Neuronal stem cell (in vitro differentiated cells): Measurements from ENCODE around the gene ZNF148.

ENCODE experiments used
- DNase-seq: peaks from one replicate; pipeline ENCODE4 v3.0.0-alpha.2; 2013; ENCODE audit warnings: low spot score
- H2AFZ ChIP-seq: one replicate; pipeline ENCODE4 v1.6.1; 2013; ENCODE audit warnings: mild to moderate bottlenecking, low read length, inconsistent platforms
- H2AK5ac ChIP-seq: 2 replicates; pipeline ENCODE4 v1.6.1; 2013; ENCODE audit warnings: low read depth, mild to moderate bottlenecking, inconsistent platforms, low read length, moderate library complexity, mixed read lengths
- H2BK120ac ChIP-seq: 2 replicates; pipeline ENCODE4 v1.6.1; 2013; ENCODE audit warnings: low read depth, mild to moderate bottlenecking, inconsistent platforms, low read length, moderate library complexity, mixed read lengths
- H2BK12ac ChIP-seq: one replicate; pipeline ENCODE4 v1.6.1; 2013; ENCODE audit warnings: low read length, inconsistent platforms
- H2BK15ac ChIP-seq: 2 replicates; pipeline ENCODE4 v1.6.1; 2013; ENCODE audit warnings: mild to moderate bottlenecking, low read length, inconsistent platforms, mixed read lengths
- H2BK5ac ChIP-seq: one replicate; pipeline ENCODE4 v1.6.1; 2013; ENCODE audit warnings: inconsistent platforms, mild to moderate bottlenecking, low read length, moderate library complexity
- H3K14ac ChIP-seq: one replicate; pipeline ENCODE4 v1.6.1; 2013; ENCODE audit warnings: low read length, inconsistent platforms
- H3K18ac ChIP-seq: 2 replicates; pipeline ENCODE4 v1.6.1; 2013; ENCODE audit warnings: low read length, inconsistent platforms
- H3K23ac ChIP-seq: 2 replicates; pipeline ENCODE4 v1.6.1; 2013; ENCODE audit warnings: low read depth, mild to moderate bottlenecking, mixed read lengths, low read length, inconsistent platforms; ENCODE audit not compliant: poor library complexity
- H3K27ac ChIP-seq: replicated peaks from 3 replicates; pipeline ENCODE4 v1.5.1; 2013; ENCODE audit warnings: low read length, inconsistent platforms
- H3K27me3 ChIP-seq, 3 experiments: 2 replicates each; pipeline ENCODE4 v1.6.1; 2013; ENCODE audit warnings: low read length in 3 of 3, mild to moderate bottlenecking in 2 of 3, inconsistent platforms in 1 of 3, low read depth in 1 of 3, mixed read lengths in 1 of 3, moderate library complexity in 1 of 3; ENCODE audit not compliant: control insufficient read depth in 3 of 3, insufficient read depth in 3 of 3
- H3K36me3 ChIP-seq, 2 donors: replicated peaks in 1 of 2; 2 replicates each; pipeline ENCODE4 v1.6.1; 2013; ENCODE audit warnings: low read length in 2 of 2; ENCODE audit not compliant: control insufficient read depth in 2 of 2, insufficient read depth in 2 of 2
- H3K4ac ChIP-seq: 2 replicates; pipeline ENCODE4 v1.6.1; 2013; ENCODE audit warnings: inconsistent platforms, mild to moderate bottlenecking, low read length, moderate library complexity
- H3K4me1 ChIP-seq, 2 donors: 1 replicate in 1 of 2; 2 replicates in 1 of 2; pipeline ENCODE4 v1.6.1; 2013; ENCODE audit warnings: low read length in 2 of 2, low read depth in 1 of 2; ENCODE audit not compliant: control insufficient read depth in 2 of 2, insufficient read depth in 1 of 2
- H3K4me2 ChIP-seq: one replicate; pipeline ENCODE4 v1.6.1; 2013; ENCODE audit warnings: mild to moderate bottlenecking, low read length, inconsistent platforms; ENCODE audit not compliant: insufficient read depth, poor library complexity, severe bottlenecking
- H3K4me3 ChIP-seq, 2 donors: 2 replicates each; pipeline ENCODE4 v1.5.1; 2013; ENCODE audit warnings: low read length in 2 of 2, mild to moderate bottlenecking in 2 of 2, inconsistent platforms in 1 of 2, moderate library complexity in 1 of 2
- H3K79me1 ChIP-seq: one replicate; pipeline ENCODE4 v1.6.1; 2013; ENCODE audit warnings: low read depth, mild to moderate bottlenecking, inconsistent platforms, low read length, moderate library complexity
- H3K9ac ChIP-seq: one replicate; pipeline ENCODE4 v1.6.1; 2013; ENCODE audit warnings: mild to moderate bottlenecking, low read depth, low read length, inconsistent platforms; ENCODE audit not compliant: poor library complexity
- H3K9me3 ChIP-seq, 2 donors: replicated peaks in 1 of 2; 2 replicates each; pipeline versions ENCODE3 to v1.6.1; 2013; ENCODE audit warnings: low read length in 2 of 2, mild to moderate bottlenecking in 2 of 2, inconsistent platforms in 1 of 2, low read depth in 1 of 2, mixed read lengths in 1 of 2, moderate library complexity in 1 of 2; ENCODE audit not compliant: control insufficient read depth in 2 of 2, insufficient read depth in 1 of 2
- H4K8ac ChIP-seq: one replicate; pipeline ENCODE4 v1.6.1; 2013; ENCODE audit warnings: low read depth, mild to moderate bottlenecking, inconsistent platforms, low read length, moderate library complexity
- H4K91ac ChIP-seq: one replicate; pipeline ENCODE4 v1.6.1; 2013; ENCODE audit warnings: low read length, low read depth, mild to moderate bottlenecking, inconsistent platforms; ENCODE audit not compliant: poor library complexity
- WGBS, 2 donors: extraction: QIAGEN DNeasy Blood & Tissue Kit; methylation state at CpG; one replicate each; pipeline ENCODE4 v1.1.7; 2013; ENCODE audit warnings: missing lambda C conversion rate in 2 of 2, mixed read lengths in 1 of 2; ENCODE audit not compliant: insufficient read length in 2 of 2, insufficient replicate concordance in 1 of 2; ENCODE audit errors: extremely low coverage in 2 of 2; 5-methylcytosine and 5-hydroxymethylcytosine counted together

The ZNF148 gene

GRCh38 chr3:125381314-125381713 lies 6.2 kb upstream of the ZNF148 start:
- no peak for DNase-seq
- no peak overlapping the region for H3K23ac ChIP-seq
- H4K8ac ChIP-seq = no peak overlapping the region
- no peak overlapping the region for H3K4me3 ChIP-seq
- no peak overlapping the region for H2AFZ ChIP-seq
- no peak overlapping the region for H3K27ac ChIP-seq
- no peaks in the 10 kb centered on the region for H3K9me3 ChIP-seq
- H3K4me2 ChIP-seq = no peak overlapping the region
- no peak overlapping the region for H3K9ac ChIP-seq
- no peak overlapping the region for H3K4ac ChIP-seq
- no peak overlapping the region for H2BK120ac ChIP-seq
- no peaks in the 10 kb centered on the region for H3K27me3 ChIP-seq
- no peak overlapping the region for H2BK12ac ChIP-seq
- WGBS, 2 donors = no CpG with 5 or more reads among the region's 2 CpGs
- no peak overlapping the region for H2BK5ac ChIP-seq
- no peak overlapping the region for H2BK15ac ChIP-seq
- no peak overlapping the region for H2AK5ac ChIP-seq
- H3K4me1 ChIP-seq = peaks cover 4 to 5% of the 10 kb centered on the region in 2 donors
- H3K79me1 ChIP-seq = no peaks in the 10 kb centered on the region
- no peaks in the 10 kb centered on the region for H3K36me3 ChIP-seq
- no peak overlapping the region for H4K91ac ChIP-seq
- no peak overlapping the region for H3K18ac ChIP-seq
- no peak overlapping the region for H3K14ac ChIP-seq

- peaks cover 7 to 8% of the 10 kb centered on the region in 2 donors for H3K4me1 ChIP-seq
- H3K9me3 ChIP-seq = no peaks in the 10 kb centered on the region
- WGBS, 2 donors = no CpG with 5 or more reads among the region's 2 CpGs
- H2AFZ ChIP-seq = no peak overlapping the region
- no peak overlapping the region for H3K9ac ChIP-seq
- H3K4ac ChIP-seq = no peak overlapping the region
- H3K79me1 ChIP-seq = peaks cover 3% of the 10 kb centered on the region
- H2BK5ac ChIP-seq = no peak overlapping the region
- no peak overlapping the region for H2BK15ac ChIP-seq
- no peak overlapping the region for H3K27ac ChIP-seq
- no peak overlapping the region for H3K4me2 ChIP-seq
- no peaks in the 10 kb centered on the region for H3K27me3 ChIP-seq
- no peak for DNase-seq
- H4K91ac ChIP-seq = no peak overlapping the region
- H2AK5ac ChIP-seq = no peak overlapping the region
- no peak overlapping the region for H3K14ac ChIP-seq
- H4K8ac ChIP-seq = no peak overlapping the region
- H2BK120ac ChIP-seq = no peak overlapping the region
- no peak overlapping the region for H2BK12ac ChIP-seq
- no peak overlapping the region for H3K18ac ChIP-seq
- H3K4me3 ChIP-seq = no peak overlapping the region
- H3K36me3 ChIP-seq = no peaks in the 10 kb centered on the region
- no peak overlapping the region for H3K23ac ChIP-seq
Observed at GRCh38 chr3:125379483-125379882, 4.4 kb upstream of the ZNF148 start.

- no peaks in the 10 kb centered on the region for H3K9me3 ChIP-seq
- H3K36me3 ChIP-seq = no peaks in the 10 kb centered on the region
- no peak overlapping the region for H4K91ac ChIP-seq
- no peak overlapping the region for H3K4me3 ChIP-seq
- no peak overlapping the region for H2AK5ac ChIP-seq
- no peak overlapping the region for H3K27ac ChIP-seq
- peaks cover 8 to 10% of the 10 kb centered on the region in 2 donors for H3K4me1 ChIP-seq
- no peak overlapping the region for H3K9ac ChIP-seq
- H3K4ac ChIP-seq = no peak overlapping the region
- DNase-seq = no peak
- H2BK120ac ChIP-seq = no peak overlapping the region
- WGBS, 2 donors = no CpG with 5 or more reads among the region's 2 CpGs
- H4K8ac ChIP-seq = no peak overlapping the region
- no peak overlapping the region for H3K14ac ChIP-seq
- peaks cover 3% of the 10 kb centered on the region for H3K79me1 ChIP-seq
- H3K4me2 ChIP-seq = no peak overlapping the region
- no peak overlapping the region for H2BK12ac ChIP-seq
- H2AFZ ChIP-seq = no peak overlapping the region
- H3K23ac ChIP-seq = no peak overlapping the region
- no peaks in the 10 kb centered on the region for H3K27me3 ChIP-seq
- H2BK15ac ChIP-seq = no peak overlapping the region
- H2BK5ac ChIP-seq = no peak overlapping the region
- H3K18ac ChIP-seq = no peak overlapping the region
Observed at GRCh38 chr3:125378762-125379161, 3.6 kb upstream of the ZNF148 start.

DNA sequence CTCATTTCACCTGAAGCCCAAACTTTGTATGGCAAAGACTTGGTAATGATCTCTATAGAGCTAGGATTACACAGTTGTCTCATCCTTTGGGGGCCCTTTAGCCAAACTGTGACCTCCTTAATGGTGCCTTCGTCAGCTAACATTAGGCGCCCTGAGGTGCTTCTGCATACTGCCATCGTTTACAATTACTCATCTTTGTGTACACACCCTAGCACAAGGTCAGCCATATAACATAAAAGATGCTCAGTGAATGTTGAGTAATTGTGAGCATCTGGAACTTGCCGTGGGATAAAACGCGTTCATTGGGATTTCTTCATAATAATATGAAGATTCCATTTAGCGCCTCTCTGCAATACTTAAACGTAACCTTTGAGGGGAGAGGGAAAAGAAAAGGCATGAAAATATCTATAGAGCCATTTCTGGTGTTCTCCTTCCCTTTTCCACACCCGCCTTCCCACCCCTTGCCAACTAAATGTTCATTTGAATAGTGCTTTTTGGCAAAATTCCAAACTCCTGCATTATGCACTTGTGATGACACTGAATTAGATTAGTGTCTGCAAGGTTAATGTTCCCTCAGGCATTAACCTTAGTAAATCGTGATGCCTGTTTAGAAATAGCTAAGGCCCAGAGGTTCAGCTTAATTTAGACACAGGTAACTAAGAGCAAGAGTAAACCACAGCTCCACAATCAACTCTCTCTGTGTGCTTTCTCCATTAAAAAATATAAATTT lies 990 bp upstream of the ZNF148 start:
- no peak overlapping the region for H2AK5ac ChIP-seq
- H3K27ac ChIP-seq = no peak overlapping the region
- no peak for DNase-seq

More for the DNA sequence above, 990 bp upstream of the ZNF148 start:
- H4K91ac ChIP-seq = no peak overlapping the region
- H3K4ac ChIP-seq = no peak overlapping the region
- WGBS, 2 donors = no CpG with 5 or more reads among the region's 10 CpGs
- peak overlapping the region; percentile 84 for H3K4me2 ChIP-seq
- H3K23ac ChIP-seq = no peak overlapping the region
- H3K14ac ChIP-seq = no peak overlapping the region
- H3K4me1 ChIP-seq = peaks cover 4 to 11% of the 10 kb centered on the region in 2 donors
- H3K4me3 ChIP-seq = peak overlapping the region; percentile 98 to 99
- no peaks in the 10 kb centered on the region for H3K9me3 ChIP-seq
- peaks cover 3% of the 10 kb centered on the region for H3K79me1 ChIP-seq
- no peaks in the 10 kb centered on the region for H3K27me3 ChIP-seq
- H3K18ac ChIP-seq = no peak overlapping the region
- H4K8ac ChIP-seq = no peak overlapping the region
- H2AFZ ChIP-seq = peak overlapping the region; percentile 98
- H2BK12ac ChIP-seq = no peak overlapping the region
- no peak overlapping the region for H3K9ac ChIP-seq
- no peak overlapping the region for H2BK15ac ChIP-seq
- H3K36me3 ChIP-seq = peaks cover 0 to 12% of the 10 kb centered on the region in 2 donors
- peak overlapping the region; percentile 26 for H2BK5ac ChIP-seq
- no peak overlapping the region for H2BK120ac ChIP-seq
